Fibroblast of lung (primary cell): Measurements from ENCODE around the gene FLYWCH2. TPM values are rescaled to one million over a fixed set of nuclear protein-coding genes. Genes with fewer than 3 reads are reported as not detected.

Experiments
- DNase-seq, 2 donors: peaks; one replicate each; pipeline versions ENCODE4 v3.0.0 to v3.0.0-alpha.2; 2010; ENCODE audit warnings: low read depth in 2 of 2
- H2AFZ ChIP-seq: 2 replicates; pipeline ENCODE4 v1.5.1; 2012; ENCODE audit warnings: low read length, control low read depth, inconsistent platforms
- H3K27ac ChIP-seq: 2 replicates; pipeline ENCODE4 v1.5.1; 2011; ENCODE audit warnings: low read length, control low read depth; ENCODE audit not compliant: insufficient read depth
- H3K27me3 ChIP-seq: 2 replicates; pipeline ENCODE4 v1.5.1; 2011; ENCODE audit warnings: mild to moderate bottlenecking, low read length; ENCODE audit not compliant: control insufficient read depth, insufficient read depth
- H3K36me3 ChIP-seq: 2 replicates; pipeline ENCODE4 v1.5.1; 2011; ENCODE audit warnings: low read length; ENCODE audit not compliant: control insufficient read depth, insufficient read depth
- H3K4me1 ChIP-seq: 2 replicates; pipeline ENCODE4 v1.5.1; 2011; ENCODE audit warnings: low read length; ENCODE audit not compliant: control insufficient read depth, insufficient read depth; ENCODE audit errors: extremely low read depth
- H3K4me2 ChIP-seq: 2 replicates; pipeline ENCODE4 v1.5.1; 2011; ENCODE audit warnings: low read length, control low read depth; ENCODE audit not compliant: insufficient read depth; ENCODE audit errors: extremely low read depth
- H3K4me3 ChIP-seq, 4 experiments: fragments of 200-600 bp in 1 of 4; sonication (generic) in 1 of 4; replicated peaks in 1 of 4; 2 replicates each; pipeline ENCODE4 v1.5.1; 2011 to 2016; ENCODE audit warnings: low read length in 4 of 4, low read depth in 3 of 4, mild to moderate bottlenecking in 3 of 4, control low read depth in 2 of 4, inconsistent platforms in 1 of 4, mixed read lengths in 1 of 4; ENCODE audit not compliant: insufficient read depth in 1 of 4; ENCODE audit errors: control extremely low read depth in 1 of 4
- H3K79me2 ChIP-seq: 2 replicates; pipeline ENCODE4 v1.5.1; 2012; ENCODE audit warnings: mild to moderate bottlenecking, low read length, inconsistent platforms; ENCODE audit not compliant: control insufficient read depth, insufficient read depth
- H3K9ac ChIP-seq: 2 replicates; pipeline ENCODE4 v1.5.1; 2011; ENCODE audit warnings: mild to moderate bottlenecking, low read length, control low read depth; ENCODE audit not compliant: insufficient read depth
- H3K9me3 ChIP-seq: 2 replicates; pipeline ENCODE4 v1.5.1; 2012; ENCODE audit warnings: low read depth, low read length; ENCODE audit not compliant: control insufficient read depth, insufficient read depth
- H4K20me1 ChIP-seq: 2 replicates; pipeline ENCODE4 v1.5.1; 2011; ENCODE audit warnings: low read length; ENCODE audit not compliant: control insufficient read depth, insufficient read depth; ENCODE audit errors: extremely low read depth
- CTCF ChIP-seq, 2 donors: IDR thresholded peaks in 1 of 2; conservative IDR thresholded peaks in 1 of 2; 1 replicate in 1 of 2; 2 replicates in 1 of 2; pipeline ENCODE4 v1.5.1; 2011 to 2012; ENCODE audit warnings: low read length in 2 of 2, control low read depth in 1 of 2, inconsistent platforms in 1 of 2, low read depth in 1 of 2, mild to moderate bottlenecking in 1 of 2
- EZH2 ChIP-seq: IDR thresholded peaks from 2 replicates; pipeline ENCODE4 v1.5.1; 2012; ENCODE audit warnings: low read length, control low read depth, mild to moderate bottlenecking; ENCODE audit errors: missing control alignments
- polyA plus RNA-seq, 2 donors: library from polyadenylated mRNA; depleted of rRNA in 1 of 2; stranded (reverse) in 1 of 2; unstranded in 1 of 2; fragments of >200 nt; gene quantifications; 2 replicates each; pipeline ENCODE4 v1.2.1, GENCODE V29; 2011 to 2012; ENCODE audit warnings: missing spikeins in 1 of 2
- total RNA-seq: library from RNA; depleted of rRNA; stranded (reverse); fragments of >200 nt; gene quantifications from 2 replicates; pipeline ENCODE4 v1.2.1, GENCODE V29; 2014

The FLYWCH2 gene
- total and polyA plus RNA-seq, 2 donors (not counting 1 experiment from before 2014, with no cell fraction given) = 21.2 to 55.2 TPM

- Histone ChIP-seq H3K27me3 (no peaks in the 10 kb centered on the region), H3K4me2 (no peak overlapping the region), H4K20me1 (no peaks in the 10 kb centered on the region), H3K79me2 (no peaks in the 10 kb centered on the region), H2AFZ (no peak overlapping the region), H3K4me3 (no peak overlapping the region), H3K9ac (no peak overlapping the region), H3K27ac (no peak overlapping the region), H3K36me3 (peaks cover 9% of the 10 kb centered on the region), H3K9me3 (no peaks in the 10 kb centered on the region), H3K4me1 (peaks cover 3% of the 10 kb centered on the region)
- TF ChIP-seq EZH2 = no peak
- no peak for TF ChIP-seq CTCF (conservative IDR thresholded peaks at IDR 0.05 in 1 of 2, IDR thresholded peaks at IDR 0.05 in 1 of 2; ENCODE audit: low read depth in 1 of 2, low read length in 2 of 2)
- no peak for DNase-seq
These were observed 42.1 kb downstream of the FLYWCH2 start for GRCh38 chr16:2924901-2925755.

- no peak for DNase-seq
- no peaks in the 10 kb centered on the region for H3K79me2 ChIP-seq
- no peak overlapping the region for H2AFZ ChIP-seq
- H3K4me1 ChIP-seq = peaks cover 3% of the 10 kb centered on the region
- H3K4me3 ChIP-seq = no peak overlapping the region
- H4K20me1 ChIP-seq = no peaks in the 10 kb centered on the region
- no peak overlapping the region for H3K4me2 ChIP-seq
- H3K27ac ChIP-seq = no peak overlapping the region
- no peak for TF ChIP-seq EZH2
- TF ChIP-seq CTCF (conservative IDR thresholded peaks at IDR 0.05 in 1 of 2, IDR thresholded peaks at IDR 0.05 in 1 of 2; ENCODE audit: low read depth in 1 of 2, low read length in 2 of 2) = no peak
- no peaks in the 10 kb centered on the region for H3K9me3 ChIP-seq
- H3K27me3 ChIP-seq = no peaks in the 10 kb centered on the region
- H3K36me3 ChIP-seq = peaks cover 12% of the 10 kb centered on the region
- no peak overlapping the region for H3K9ac ChIP-seq
These were observed 43.1 kb downstream of the FLYWCH2 start for GRCh38 chr16:2925951-2926649.

DNA sequence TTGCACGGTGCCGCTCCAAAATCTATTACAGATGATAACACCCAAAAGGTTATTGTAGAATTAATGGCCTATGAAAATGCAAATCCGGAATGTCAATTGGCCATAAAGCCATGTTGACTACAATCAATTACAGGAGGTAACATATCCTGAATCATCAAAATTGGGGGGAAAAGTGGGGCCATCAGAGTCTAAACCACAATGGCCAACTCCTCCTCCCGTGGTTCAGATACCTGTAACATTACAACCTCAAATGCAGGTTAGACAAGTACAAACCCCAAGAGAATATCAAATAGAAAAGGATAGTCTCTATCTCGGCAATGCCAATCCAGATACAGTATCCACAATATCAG, 43.6 kb downstream of the FLYWCH2 start:
- Histone ChIP-seq H3K4me1 (peaks cover 3% of the 10 kb centered on the region), H3K27ac (no peak overlapping the region), H4K20me1 (no peaks in the 10 kb centered on the region), H3K36me3 (peaks cover 12% of the 10 kb centered on the region), H3K9me3 (no peaks in the 10 kb centered on the region), H3K4me2 (no peak overlapping the region), H3K27me3 (no peaks in the 10 kb centered on the region), H3K4me3 (peak overlapping the region in 2 of 4 experiments; percentile 5 to 19), H3K9ac (no peak overlapping the region), H2AFZ (peak overlapping the region; percentile 43), H3K79me2 (no peaks in the 10 kb centered on the region)
- TF ChIP-seq CTCF (conservative IDR thresholded peaks at IDR 0.05 in 1 of 2, IDR thresholded peaks at IDR 0.05 in 1 of 2; ENCODE audit: low read depth in 1 of 2, low read length in 2 of 2) = no peak
- TF ChIP-seq EZH2 = no peak
- no peak for DNase-seq
